SK-N-SH treated with all-trans-retinoic acid at 6 μM for 48 hours (cell line): ENCODE results near the gene RUFY3.
"Not testable (repeated sequence)": the region's sequence is repeated elsewhere in the genome, so short reads cannot be mapped to it uniquely, and the experiment has no call there.

Source experiments
- ATAC-seq: fragments of 200-7000 bp; cut with Tn5 transposase; 3 replicates; pipeline ENCODE4 v1.9.1; 2020; ENCODE audit warnings: mild to moderate bottlenecking, moderate library complexity
- ARNTL ChIP-seq: fragments of 450-650 bp; formaldehyde crosslinking; IDR thresholded peaks from 2 replicates; pipeline ENCODE4 v1.5.0; 2020; ENCODE audit warnings: low read depth, mild to moderate bottlenecking, moderate library complexity, borderline replicate concordance
- BACH2 ChIP-seq: fragments of 250-450 bp; sonication (Bioruptor Pico); IDR thresholded peaks from 2 replicates; pipeline ENCODE4 v1.9.0; 2021; ENCODE audit warnings: mild to moderate bottlenecking, borderline replicate concordance
- CSDC2 ChIP-seq: fragments of 250-450 bp; sonication (Bioruptor Pico); IDR thresholded peaks from 2 replicates; pipeline ENCODE4 v1.5.0; 2020; ENCODE audit warnings: mild to moderate bottlenecking, moderate library complexity
- CSRNP3 ChIP-seq: fragments of 250-450 bp; sonication (Bioruptor Pico); IDR thresholded peaks from 2 replicates; pipeline ENCODE4 v1.5.1; 2021; ENCODE audit warnings: mild to moderate bottlenecking, moderate library complexity
- ESRRG ChIP-seq: fragments of 250-450 bp; sonication (Bioruptor Pico); IDR thresholded peaks from 2 replicates; pipeline ENCODE4 v1.6.1; 2021; ENCODE audit warnings: mild to moderate bottlenecking
- GLIS3 ChIP-seq: fragments of 250-450 bp; sonication (Bioruptor Pico); IDR thresholded peaks from 2 replicates; pipeline ENCODE4 v1.5.0; 2020; ENCODE audit warnings: mild to moderate bottlenecking, moderate library complexity
- ISL1 ChIP-seq: fragments of 250-450 bp; sonication (Bioruptor Pico); IDR thresholded peaks from 2 replicates; pipeline ENCODE4 v2.1.2; 2022; ENCODE audit warnings: mild to moderate bottlenecking, moderate library complexity
- OSR1 ChIP-seq: fragments of 250-450 bp; sonication (Bioruptor Pico); IDR thresholded peaks from 2 replicates; pipeline ENCODE4 v1.8.0; 2022; ENCODE audit warnings: moderate library complexity, mild to moderate bottlenecking, inconsistent platforms
- PATZ1 ChIP-seq: fragments of 250-450 bp; sonication (Bioruptor Pico); IDR thresholded peaks from 2 replicates; pipeline ENCODE4 v1.8.0; 2020; ENCODE audit warnings: mild to moderate bottlenecking, moderate library complexity, borderline replicate concordance
- PPARA ChIP-seq: fragments of 250-450 bp; sonication (Bioruptor Pico); IDR thresholded peaks from 2 replicates; pipeline ENCODE4 v1.5.0; 2020; ENCODE audit warnings: mild to moderate bottlenecking, borderline replicate concordance
- RARB ChIP-seq: fragments of 250-450 bp; sonication (Bioruptor Pico); IDR thresholded peaks from 2 replicates; pipeline ENCODE4 v1.8.0; 2021; ENCODE audit warnings: mild to moderate bottlenecking, moderate library complexity
- SNAI2 ChIP-seq: fragments of 250-450 bp; sonication (Bioruptor Pico); IDR thresholded peaks from 2 replicates; pipeline ENCODE4 v1.5.0; 2020; ENCODE audit warnings: mild to moderate bottlenecking, moderate library complexity
- TCF4 ChIP-seq: fragments of 250-450 bp; sonication (Bioruptor Pico); IDR thresholded peaks from 2 replicates; pipeline ENCODE4 v1.8.0; 2021; ENCODE audit warnings: mild to moderate bottlenecking, moderate library complexity, borderline replicate concordance
- TOX ChIP-seq: fragments of 250-450 bp; sonication (Bioruptor Pico); IDR thresholded peaks from 2 replicates; pipeline ENCODE4 v1.8.0; 2021; ENCODE audit warnings: mild to moderate bottlenecking, moderate library complexity, borderline replicate concordance
- ZC3H10 ChIP-seq: fragments of 250-450 bp; sonication (Bioruptor Pico); IDR thresholded peaks from 2 replicates; pipeline ENCODE4 v1.5.1; 2021; ENCODE audit warnings: mild to moderate bottlenecking, moderate library complexity
- ZFP3 ChIP-seq: fragments of 250-450 bp; sonication (Bioruptor Pico); IDR thresholded peaks from 2 replicates; pipeline ENCODE4 v1.5.0; 2020; ENCODE audit warnings: mild to moderate bottlenecking, moderate library complexity
- ZFP30 ChIP-seq: fragments of 450-650 bp; formaldehyde crosslinking; IDR thresholded peaks from 2 replicates; pipeline ENCODE4 v1.5.0; 2022; ENCODE audit warnings: mild to moderate bottlenecking, moderate library complexity
- ZNF565 ChIP-seq: fragments of 450-650 bp; formaldehyde crosslinking; conservative IDR thresholded peaks from 2 replicates; pipeline ENCODE4 v1.5.0; 2020; ENCODE audit warnings: low read depth, mild to moderate bottlenecking, moderate library complexity
- ZNF70 ChIP-seq: fragments of 450-650 bp; formaldehyde crosslinking; IDR thresholded peaks from 2 replicates; pipeline ENCODE4 v1.5.0; 2020; ENCODE audit warnings: mild to moderate bottlenecking, moderate library complexity
- ZNF8 ChIP-seq: fragments of 450-650 bp; formaldehyde crosslinking; IDR thresholded peaks from 2 replicates; pipeline ENCODE4 v1.5.0; 2020; ENCODE audit warnings: mild to moderate bottlenecking, moderate library complexity
- TF ChIP-seq, protein P1 (sequence below): fragments of 250-450 bp; sonication (Bioruptor Pico); IDR thresholded peaks from 2 replicates; pipeline ENCODE4 v1.5.1; 2020; ENCODE audit warnings: low read depth, mild to moderate bottlenecking, moderate library complexity
- TF ChIP-seq, protein P2 (sequence below): fragments of 250-450 bp; sonication (Bioruptor Pico); IDR thresholded peaks from 2 replicates; pipeline ENCODE4 v1.5.0; 2020; ENCODE audit warnings: mild to moderate bottlenecking, moderate library complexity
- TF ChIP-seq, protein P3 (sequence below): fragments of 250-450 bp; sonication (Bioruptor Pico); IDR thresholded peaks from 2 replicates; pipeline ENCODE4 v1.8.0; 2021; ENCODE audit warnings: low read depth, mild to moderate bottlenecking, moderate library complexity, borderline replicate concordance

RUFY3 gene

GRCh38 chr4:70725633-70726032, 3.9 kb downstream of the RUFY3 start:
- no peak for ATAC-seq
- TF ChIP-seq ZFP3 (CRISPR knock-in tag) = no peak
- TF ChIP-seq, protein P1, sequence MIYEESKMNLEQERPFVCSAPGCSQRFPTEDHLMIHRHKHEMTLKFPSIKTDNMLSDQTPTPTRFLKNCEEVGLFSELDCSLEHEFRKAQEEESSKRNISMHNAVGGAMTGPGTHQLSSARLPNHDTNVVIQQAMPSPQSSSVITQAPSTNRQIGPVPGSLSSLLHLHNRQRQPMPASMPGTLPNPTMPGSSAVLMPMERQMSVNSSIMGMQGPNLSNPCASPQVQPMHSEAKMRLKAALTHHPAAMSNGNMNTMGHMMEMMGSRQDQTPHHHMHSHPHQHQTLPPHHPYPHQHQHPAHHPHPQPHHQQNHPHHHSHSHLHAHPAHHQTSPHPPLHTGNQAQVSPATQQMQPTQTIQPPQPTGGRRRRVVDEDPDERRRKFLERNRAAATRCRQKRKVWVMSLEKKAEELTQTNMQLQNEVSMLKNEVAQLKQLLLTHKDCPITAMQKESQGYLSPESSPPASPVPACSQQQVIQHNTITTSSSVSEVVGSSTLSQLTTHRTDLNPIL = no peak
- TF ChIP-seq, protein P2, sequence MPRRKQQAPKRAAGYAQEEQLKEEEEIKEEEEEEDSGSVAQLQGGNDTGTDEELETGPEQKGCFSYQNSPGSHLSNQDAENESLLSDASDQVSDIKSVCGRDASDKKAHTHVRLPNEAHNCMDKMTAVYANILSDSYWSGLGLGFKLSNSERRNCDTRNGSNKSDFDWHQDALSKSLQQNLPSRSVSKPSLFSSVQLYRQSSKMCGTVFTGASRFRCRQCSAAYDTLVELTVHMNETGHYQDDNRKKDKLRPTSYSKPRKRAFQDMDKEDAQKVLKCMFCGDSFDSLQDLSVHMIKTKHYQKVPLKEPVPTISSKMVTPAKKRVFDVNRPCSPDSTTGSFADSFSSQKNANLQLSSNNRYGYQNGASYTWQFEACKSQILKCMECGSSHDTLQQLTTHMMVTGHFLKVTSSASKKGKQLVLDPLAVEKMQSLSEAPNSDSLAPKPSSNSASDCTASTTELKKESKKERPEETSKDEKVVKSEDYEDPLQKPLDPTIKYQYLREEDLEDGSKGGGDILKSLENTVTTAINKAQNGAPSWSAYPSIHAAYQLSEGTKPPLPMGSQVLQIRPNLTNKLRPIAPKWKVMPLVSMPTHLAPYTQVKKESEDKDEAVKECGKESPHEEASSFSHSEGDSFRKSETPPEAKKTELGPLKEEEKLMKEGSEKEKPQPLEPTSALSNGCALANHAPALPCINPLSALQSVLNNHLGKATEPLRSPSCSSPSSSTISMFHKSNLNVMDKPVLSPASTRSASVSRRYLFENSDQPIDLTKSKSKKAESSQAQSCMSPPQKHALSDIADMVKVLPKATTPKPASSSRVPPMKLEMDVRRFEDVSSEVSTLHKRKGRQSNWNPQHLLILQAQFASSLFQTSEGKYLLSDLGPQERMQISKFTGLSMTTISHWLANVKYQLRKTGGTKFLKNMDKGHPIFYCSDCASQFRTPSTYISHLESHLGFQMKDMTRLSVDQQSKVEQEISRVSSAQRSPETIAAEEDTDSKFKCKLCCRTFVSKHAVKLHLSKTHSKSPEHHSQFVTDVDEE (CRISPR knock-in tag) = no peak
- no peak for TF ChIP-seq TCF4 (CRISPR knock-in tag)
- TF ChIP-seq, protein P3, sequence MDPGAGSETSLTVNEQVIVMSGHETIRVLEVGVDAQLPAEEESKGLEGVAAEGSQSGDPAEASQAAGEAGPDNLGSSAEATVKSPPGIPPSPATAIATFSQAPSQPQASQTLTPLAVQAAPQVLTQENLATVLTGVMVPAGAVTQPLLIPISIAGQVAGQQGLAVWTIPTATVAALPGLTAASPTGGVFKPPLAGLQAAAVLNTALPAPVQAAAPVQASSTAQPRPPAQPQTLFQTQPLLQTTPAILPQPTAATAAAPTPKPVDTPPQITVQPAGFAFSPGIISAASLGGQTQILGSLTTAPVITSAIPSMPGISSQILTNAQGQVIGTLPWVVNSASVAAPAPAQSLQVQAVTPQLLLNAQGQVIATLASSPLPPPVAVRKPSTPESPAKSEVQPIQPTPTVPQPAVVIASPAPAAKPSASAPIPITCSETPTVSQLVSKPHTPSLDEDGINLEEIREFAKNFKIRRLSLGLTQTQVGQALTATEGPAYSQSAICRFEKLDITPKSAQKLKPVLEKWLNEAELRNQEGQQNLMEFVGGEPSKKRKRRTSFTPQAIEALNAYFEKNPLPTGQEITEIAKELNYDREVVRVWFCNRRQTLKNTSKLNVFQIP (CRISPR knock-in tag) = no peak
- no peak for TF ChIP-seq BACH2 (CRISPR knock-in tag)
- TF ChIP-seq GLIS3 (CRISPR knock-in tag) = no peak
- TF ChIP-seq ZFP30 (CRISPR knock-in tag) = no peak
- TF ChIP-seq OSR1 (CRISPR knock-in tag) = no peak
- no peak for TF ChIP-seq SNAI2 (CRISPR knock-in tag)
- no peak for TF ChIP-seq CSDC2 (CRISPR knock-in tag)
- TF ChIP-seq TOX = no peak
- TF ChIP-seq ISL1 (CRISPR knock-in tag) = no peak
- no peak for TF ChIP-seq PATZ1 (CRISPR knock-in tag)
- TF ChIP-seq ZNF70 (CRISPR knock-in tag) = no peak
- no peak for TF ChIP-seq ZNF8 (CRISPR knock-in tag)
- TF ChIP-seq RARB (CRISPR knock-in tag) = no peak
- no peak for TF ChIP-seq ARNTL (CRISPR knock-in tag)
- TF ChIP-seq ZC3H10 = no peak
- no peak for TF ChIP-seq ZNF565 (CRISPR knock-in tag)

GRCh38 chr4:70726515-70726914, 4.8 kb downstream of the RUFY3 start:
- ATAC-seq = not testable (repeated sequence)

DNA sequence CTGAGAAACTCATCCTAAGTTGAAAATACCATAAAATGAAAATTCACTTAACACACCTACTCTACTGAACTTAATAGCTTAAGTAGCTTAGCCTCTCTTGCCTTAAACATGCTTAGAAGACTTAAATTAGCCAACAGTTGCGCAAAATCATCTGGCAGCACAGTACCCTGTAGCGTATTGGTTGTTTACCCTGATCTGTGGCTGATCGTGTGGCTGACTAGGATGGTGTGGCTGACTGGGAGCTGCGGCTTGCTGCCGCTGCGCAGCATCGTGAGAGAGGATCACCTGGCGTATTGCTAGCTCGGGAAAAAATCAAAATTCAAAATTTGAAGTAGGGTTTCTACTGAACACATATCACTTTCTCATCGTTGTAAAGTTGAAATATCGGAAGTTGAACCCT, 6.3 kb downstream of the RUFY3 start:
- TF ChIP-seq ESRRG (CRISPR knock-in tag) = no peak
- no peak for TF ChIP-seq PATZ1 (CRISPR knock-in tag)
- TF ChIP-seq CSRNP3 (CRISPR knock-in tag) = no peak
- no peak for TF ChIP-seq PPARA (CRISPR knock-in tag)
- no peak for TF ChIP-seq ZFP3 (CRISPR knock-in tag)
- TF ChIP-seq, protein P2 (CRISPR knock-in tag) = no peak
- TF ChIP-seq ISL1 (CRISPR knock-in tag) = no peak
- TF ChIP-seq CSDC2 (CRISPR knock-in tag) = no peak
- no peak for TF ChIP-seq OSR1 (CRISPR knock-in tag)
- no peak for TF ChIP-seq ZC3H10
- TF ChIP-seq RARB (CRISPR knock-in tag) = no peak
- no peak for TF ChIP-seq ZNF70 (CRISPR knock-in tag)
- TF ChIP-seq TOX = no peak
- no peak for TF ChIP-seq ZNF565 (CRISPR knock-in tag)
- no peak for TF ChIP-seq TCF4 (CRISPR knock-in tag)
- no peak for ATAC-seq

DNA sequence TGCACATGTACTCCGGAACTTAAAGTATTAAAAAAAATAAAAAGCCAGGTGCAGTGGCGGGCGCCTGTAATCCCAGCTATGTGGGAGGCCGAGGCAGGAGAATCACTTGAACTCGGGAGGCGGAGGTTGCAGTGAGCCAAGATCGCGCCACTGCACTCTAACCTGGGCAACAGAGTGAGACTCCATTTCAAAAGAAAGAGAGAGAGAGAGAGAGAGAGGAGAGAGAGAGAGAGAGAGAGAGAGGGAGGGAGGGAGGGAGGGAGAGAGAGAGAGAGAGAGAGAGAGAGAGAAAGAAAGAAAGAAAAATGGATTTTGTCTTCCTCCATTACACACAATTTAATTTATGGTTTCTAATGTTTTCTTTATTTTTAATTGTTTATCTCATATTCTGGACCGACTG, 11.1 kb downstream of the RUFY3 start:
- ATAC-seq = not testable (repeated sequence)
